ENCODE data around the gene PTGR3.

DNA sequence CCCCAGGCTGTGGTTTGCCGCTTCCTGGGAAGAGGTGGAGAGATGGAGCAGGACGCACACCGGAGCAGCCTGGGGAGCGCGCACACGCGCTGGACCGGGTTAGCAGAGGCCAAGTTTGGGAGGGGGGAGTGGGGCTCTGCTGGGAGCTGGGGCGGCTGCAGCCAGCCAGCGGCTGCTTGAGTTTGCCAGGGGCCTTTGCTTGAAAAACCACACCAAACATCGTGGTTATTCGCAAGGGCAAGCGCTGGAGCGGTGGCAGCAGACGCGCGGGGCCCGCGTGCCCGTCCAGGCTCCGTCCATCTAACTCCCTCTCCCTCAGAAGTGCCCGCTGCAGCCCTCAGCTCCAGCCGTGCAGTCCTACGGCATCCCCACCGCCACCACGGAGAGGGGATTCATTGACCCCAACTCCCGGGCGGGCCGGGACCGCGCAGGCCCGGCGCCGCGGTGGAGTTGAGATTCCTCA lies 4.6 kb downstream of the PTGR3 start:
- TF ChIP-seq CTCF (IDR thresholded peaks at IDR 0.05; ENCODE audit: borderline replicate concordance, extremely low read depth, low read length, poor library complexity, severe bottlenecking) = no peak
- no peak for TF ChIP-seq EZH2 (IDR thresholded peaks at IDR 0.05; ENCODE audit: borderline replicate concordance, low read depth, low read length, severe bottlenecking)
